GM10248 (cell line): ENCODE data around the gene MFNG.

Experiments used
- CTCF ChIA-PET: fragments of 300-600 bp; sonication (Branson Sonifier 250); formaldehyde crosslinking; extraction: SDS; loops from one replicate; lab custom pipeline; 2021; ENCODE audit warnings: antibody characterized with exemption; lab: Yijun Ruan, JAX
- POLR2A ChIA-PET: fragments of 350-650 bp; sonication (Branson Sonifier 250); formaldehyde crosslinking; extraction: SDS; loops from one replicate; lab custom pipeline; 2020; ENCODE audit warnings: antibody characterized with exemption; lab: Yijun Ruan, JAX
- DNase-seq: peaks from one replicate; pipeline ENCODE4 v3.0.0; 2012; ENCODE audit errors: extremely low spot score
- CTCF ChIP-seq: IDR thresholded peaks from 2 replicates; pipeline ENCODE4 v1.5.1; 2012; ENCODE audit warnings: mild to moderate bottlenecking, low read depth; ENCODE audit errors: extremely low read depth, missing control alignments, control extremely low read depth

MFNG gene

GRCh38 chr22:37431366-37431765 is 54.8 kb downstream of the MFNG start:
- no peak for DNase-seq
- TF ChIP-seq CTCF = no peak
- POLR2A ChIA-PET = no interaction called here
- CTCF ChIA-PET = interaction anchor here (2.2 to 4.9 kb wide), 2 partner anchors 27 to 116 kb away, joined by 6 to 77 read pairs; no protein-coding TSS in a partner anchor

GRCh38 chr22:37430941-37431340 is 55.2 kb downstream of the MFNG start:
- POLR2A ChIA-PET = no interaction called here
- TF ChIP-seq CTCF = no peak
- CTCF ChIA-PET = interaction anchor here (0.5 to 4.9 kb wide), 7 partner anchors 9 to 136 kb away, joined by 3 to 77 read pairs (median 5); no protein-coding TSS in a partner anchor
- DNase-seq = no peak

GRCh38 chr22:37428649-37429586 is 57.3 kb downstream of the MFNG start:
- POLR2A ChIA-PET = no interaction called here
- TF ChIP-seq CTCF = peak; percentile 81
- DNase-seq = peak; percentile 78
- CTCF ChIA-PET = interaction anchor here (0.7 to 4.9 kb wide), 30 partner anchors 11 to 459 kb away, joined by 3 to 77 read pairs (median 3); partner anchors contain the start of gene MFNG

GRCh38 chr22:37427711-37428635 is 58.2 kb downstream of the MFNG start:
- ChIA-PET CTCF (interaction anchor here (0.7 to 4.9 kb wide), 21 partner anchors 12 to 210 kb away, joined by 3 to 77 read pairs (median 3); no protein-coding TSS in a partner anchor), POLR2A (no interaction called here)
- no peak for DNase-seq
- no peak for TF ChIP-seq CTCF

- CTCF ChIA-PET = interaction anchor here (3.4 kb wide), 1 partner anchor 13 kb away, joined by 27 read pairs; no protein-coding TSS in a partner anchor
- TF ChIP-seq CTCF = no peak
- DNase-seq = no peak
- POLR2A ChIA-PET = no interaction called here
Observed at GRCh38 chr22:37427135-37427710, 59.0 kb downstream of the MFNG start, which contains the start of gene ELFN2. Gene ELFN2 (minus strand): TSS chr22:37427479. CDS start chr22:37375534, 51,945 bp downstream.
